H1 (cell line): ENCODE data around the gene MDK. TPM values are rescaled to one million over a fixed set of nuclear protein-coding genes. Genes with fewer than 3 reads are reported as not detected.

Experiments
- CTCF ChIA-PET: fragments of 300-600 bp; sonication (Branson Sonifier 250); formaldehyde crosslinking; loops from one replicate; lab custom pipeline; 2021; ENCODE audit not compliant: partially characterized antibody; lab: Charles Lee
- POLR2A ChIA-PET: fragments of 300-600 bp; sonication (Branson Sonifier 250); formaldehyde crosslinking; loops from one replicate; lab custom pipeline; 2021; ENCODE audit warnings: inconsistent platforms; ENCODE audit not compliant: partially characterized antibody; lab: Charles Lee
- DNase-seq, 2 experiments: peaks; one replicate each; pipeline versions ENCODE4 v3.0.0 to v3.0.0-alpha.2; 2010 to 2022; ENCODE audit warnings: low spot score in 2 of 2, low read depth in 1 of 2, mixed read lengths in 1 of 2
- FAIRE-seq: peaks from 2 replicates; lab custom pipeline; 2011; peaks lifted over from hg19 to GRCh38; lab: Jason Lieb, UNC
- H2AFZ ChIP-seq: 2 replicates; pipeline ENCODE4 v1.8.1; 2012; ENCODE audit warnings: low read length, inconsistent platforms
- H2AK5ac ChIP-seq: 2 replicates; pipeline ENCODE4 v1.6.1; 2013; ENCODE audit warnings: low read depth, low read length
- H2BK120ac ChIP-seq: replicated peaks from 2 replicates; pipeline ENCODE3; 2013; ENCODE audit warnings: low read depth, low read length, inconsistent platforms
- H2BK12ac ChIP-seq: 2 replicates; pipeline ENCODE4 v1.6.1; 2013; ENCODE audit warnings: low read depth, low read length
- H2BK15ac ChIP-seq: 2 replicates; pipeline ENCODE4 v1.6.1; 2013; ENCODE audit warnings: low read length
- H2BK20ac ChIP-seq: 2 replicates; pipeline ENCODE4 v1.6.1; 2013; ENCODE audit warnings: low read length
- H2BK5ac ChIP-seq: 2 replicates; pipeline ENCODE4 v1.6.1; 2013; ENCODE audit warnings: low read depth, low read length
- H3K14ac ChIP-seq: 2 replicates; pipeline ENCODE4 v1.6.1; 2013; ENCODE audit warnings: inconsistent platforms; ENCODE audit not compliant: insufficient read length
- H3K18ac ChIP-seq: 2 replicates; pipeline ENCODE4 v1.6.1; 2013; ENCODE audit warnings: low read length; ENCODE audit errors: extremely low read depth
- H3K23ac ChIP-seq: 2 replicates; pipeline ENCODE4 v1.6.1; 2013; ENCODE audit warnings: inconsistent platforms; ENCODE audit not compliant: insufficient read length
- H3K23me2 ChIP-seq: 2 replicates; pipeline ENCODE4 v1.6.1; 2013; ENCODE audit warnings: low read depth, low read length
- H3K27ac ChIP-seq: 2 replicates; pipeline ENCODE4 v1.6.1; 2011; ENCODE audit warnings: low read depth, low read length, inconsistent platforms
- H3K27me3 ChIP-seq, 4 experiments: replicated peaks in 1 of 4; 1 replicate in 1 of 4; 2 replicates in 3 of 4; pipeline versions ENCODE4 v1.6.1 to v1.8.1; 2011 to 2013; ENCODE audit warnings: low read length in 3 of 4, mild to moderate bottlenecking in 3 of 4, inconsistent platforms in 2 of 4, mixed read lengths in 2 of 4, moderate library complexity in 1 of 4; ENCODE audit not compliant: control insufficient read depth in 3 of 4, insufficient read depth in 3 of 4; ENCODE audit errors: extremely low read depth in 1 of 4
- H3K36me3 ChIP-seq, 4 experiments: 2 replicates each; pipeline versions ENCODE4 v1.6.1 to v1.8.1; 2011 to 2013; ENCODE audit warnings: mild to moderate bottlenecking in 4 of 4, low read length in 3 of 4, moderate library complexity in 2 of 4, control low read depth in 1 of 4, inconsistent platforms in 1 of 4; ENCODE audit not compliant: insufficient read depth in 4 of 4, control insufficient read depth in 2 of 4
- H3K4ac ChIP-seq: replicated peaks from 2 replicates; pipeline ENCODE3; 2013; ENCODE audit warnings: low read length, low read depth, mixed read lengths, inconsistent platforms; ENCODE audit not compliant: insufficient read length
- H3K4me1 ChIP-seq, 4 experiments: replicated peaks in 1 of 4; 1 replicate in 1 of 4; 2 replicates in 3 of 4; pipeline versions ENCODE4 v1.6.1 to v1.8.1; 2011 to 2013; ENCODE audit warnings: low read length in 3 of 4, inconsistent platforms in 2 of 4, mixed read lengths in 1 of 4; ENCODE audit not compliant: insufficient read depth in 4 of 4, control insufficient read depth in 3 of 4
- H3K4me2 ChIP-seq, 2 experiments: 2 replicates each; pipeline versions ENCODE4 v1.6.1 to v1.8.1; 2011 to 2013; ENCODE audit warnings: low read depth in 2 of 2, low read length in 2 of 2, control low read depth in 1 of 2, inconsistent platforms in 1 of 2, mild to moderate bottlenecking in 1 of 2; ENCODE audit not compliant: insufficient read depth in 1 of 2
- H3K4me3 ChIP-seq, 4 experiments: fragments of 200-600, 300-600 bp in 1 of 4; sonication (generic), shearing (Covaris generic), sonication (Bioruptor Twin) in 1 of 4; 2 replicates each; pipeline versions ENCODE4 v1.5.1 to v1.8.1; 2011 to 2016; ENCODE audit warnings: low read length in 4 of 4, low read depth in 3 of 4, control low read depth in 2 of 4, inconsistent platforms in 2 of 4, mild to moderate bottlenecking in 2 of 4, mixed read lengths in 1 of 4, moderate library complexity in 1 of 4; ENCODE audit not compliant: insufficient read depth in 2 of 4; ENCODE audit errors: extremely low read depth in 1 of 4
- H3K56ac ChIP-seq: replicated peaks from 2 replicates; pipeline ENCODE3; 2013; ENCODE audit warnings: low read depth, mild to moderate bottlenecking, mixed read lengths, low read length, inconsistent platforms; ENCODE audit not compliant: insufficient read length
- H3K79me1 ChIP-seq: 2 replicates; pipeline ENCODE4 v1.6.1; 2013; ENCODE audit warnings: low read depth, low read length, control low read depth
- H3K79me2 ChIP-seq, 2 experiments: 2 replicates each; pipeline versions ENCODE4 v1.6.1 to v1.8.1; 2012 to 2013; ENCODE audit warnings: low read length in 2 of 2, mild to moderate bottlenecking in 2 of 2, inconsistent platforms in 1 of 2; ENCODE audit not compliant: insufficient read depth in 2 of 2, control insufficient read depth in 1 of 2
- H3K9ac ChIP-seq, 4 experiments: replicated peaks in 1 of 4; 1 replicate in 1 of 4; 2 replicates in 3 of 4; pipeline versions ENCODE4 v1.6.1 to v1.8.1; 2011 to 2013; ENCODE audit warnings: low read depth in 3 of 4, low read length in 3 of 4, control low read depth in 2 of 4, mild to moderate bottlenecking in 2 of 4, moderate library complexity in 2 of 4, inconsistent platforms in 1 of 4; ENCODE audit errors: extremely low read depth in 1 of 4
- H3K9me3 ChIP-seq, 2 experiments: 2 replicates each; pipeline versions ENCODE4 v1.6.1 to v1.8.1; 2012 to 2013; ENCODE audit warnings: mild to moderate bottlenecking in 2 of 2, moderate library complexity in 2 of 2, control low read depth in 1 of 2, inconsistent platforms in 1 of 2, low read depth in 1 of 2, low read length in 1 of 2, mixed read lengths in 1 of 2; ENCODE audit not compliant: insufficient read depth in 2 of 2
- H4K20me1 ChIP-seq, 2 experiments: replicated peaks in 1 of 2; 2 replicates each; pipeline versions ENCODE3 to v1.8.1; 2011 to 2013; ENCODE audit warnings: inconsistent platforms in 2 of 2, low read length in 2 of 2, mild to moderate bottlenecking in 1 of 2; ENCODE audit not compliant: insufficient read depth in 2 of 2, control insufficient read depth in 1 of 2
- H4K5ac ChIP-seq: 2 replicates; pipeline ENCODE4 v1.6.1; 2013; ENCODE audit warnings: low read length, low read depth, mixed read lengths, inconsistent platforms; ENCODE audit not compliant: insufficient read length
- H4K8ac ChIP-seq: 2 replicates; pipeline ENCODE4 v1.8.0; 2013; ENCODE audit warnings: mild to moderate bottlenecking, moderate library complexity, low read length, inconsistent platforms; ENCODE audit not compliant: insufficient read depth; ENCODE audit errors: extremely low read depth
- H4K91ac ChIP-seq: replicated peaks from 2 replicates; pipeline ENCODE3; 2013; ENCODE audit warnings: low read length, mixed read lengths, inconsistent platforms; ENCODE audit not compliant: insufficient read length
- CBX5 ChIP-seq: fragments of 300-800, 300-1000 bp; sonication (generic); IDR thresholded peaks from 2 replicates; pipeline ENCODE4 v1.7.1; 2016; ENCODE audit warnings: antibody characterized with exemption, low read length, low read depth
- CTCF ChIP-seq, 3 experiments: IDR thresholded peaks; 1 replicate in 2 of 3; 2 replicates in 1 of 3; pipeline versions ENCODE4 v1.5.1 to v1.6.1; 2011; ENCODE audit warnings: low read length in 3 of 3, mild to moderate bottlenecking in 3 of 3, inconsistent platforms in 2 of 3, low read depth in 1 of 3, moderate library complexity in 1 of 3; ENCODE audit not compliant: insufficient read depth in 1 of 3; ENCODE audit errors: control extremely low read depth in 1 of 3
- SIRT6 ChIP-seq: IDR thresholded peaks from one replicate; pipeline ENCODE4 v1.7.1; 2012; ENCODE audit warnings: low read length, inconsistent platforms
- WGBS, 2 experiments: shearing (Covaris generic) in 1 of 2; methylation state at CpG; one replicate each; pipeline versions ENCODE4 v1.1.6 to v1.1.7; 2013 to 2015; ENCODE audit warnings: low lambda C conversion rate in 2 of 2, mixed read lengths in 2 of 2, inconsistent platforms in 1 of 2, low coverage in 1 of 2, missing lambda C conversion rate in 1 of 2; ENCODE audit not compliant: insufficient replicate concordance in 2 of 2, insufficient coverage in 1 of 2, insufficient read length in 1 of 2; ENCODE audit errors: extremely low coverage in 1 of 2, missing lambda C conversion rate in 1 of 2; 5-methylcytosine and 5-hydroxymethylcytosine counted together
- long read RNA-seq, 2 experiments: library from RNA in 1 of 2; library from capped mRNA in 1 of 2; stranded (forward); transcript quantifications; one replicate each; pipeline ENCODE4 v2.0.0, GENCODE V29; 2021; ENCODE audit warnings: inconsistent platforms in 1 of 2
- polyA minus RNA-seq, 3 experiments: library from RNA; depleted of rRNA, polyadenylated mRNA; stranded (reverse); fragments of >200 nt; gene quantifications; 1 replicate in 2 of 3; 2 replicates in 1 of 3; pipeline ENCODE4 v1.2.3, GENCODE V29; 2011
- polyA plus RNA-seq, 7 experiments: library from polyadenylated mRNA; depleted of rRNA in 3 of 7; stranded (reverse) in 5 of 7; unstranded in 2 of 7; fragments of >200 nt in 5 of 7; fragments of 200-250 nt in 2 of 7; gene quantifications; 1 replicate in 5 of 7; 2 replicates in 1 of 7; 4 replicates in 1 of 7; pipeline versions ENCODE4 v1.2.1 to v1.2.3, GENCODE V29; 2011 to 2013; ENCODE audit warnings: missing spikeins in 2 of 7, mixed read lengths in 2 of 7
- total RNA-seq: library from RNA; stranded (reverse); fragmentation: NEBNext Ultra II Directional; extraction: Animal tissue kit (Norgen Biotek cat#: 25700); gene quantifications from 2 replicates; pipeline ENCODE4 v1.2.1, GENCODE V29; 2021

The MDK gene
- total RNA-seq: 309 and 338 TPM in 2 replicates
- polyA plus RNA-seq (2011; rRNA removed): 606 and 948 TPM in 2 replicates
- 870 TPM for polyA plus RNA-seq (2011; cell fraction: cytosol; rRNA removed)
- 559 TPM for polyA plus RNA-seq (2011; cell fraction: nucleus; rRNA removed)
- 605 to 743 TPM (median 671 TPM) in 4 replicates for polyA plus RNA-seq (2012, experiment 1 of 2)
- 841 TPM for polyA plus RNA-seq (2012, experiment 2 of 2)
- polyA plus RNA-seq (2013, experiment 1 of 2): 949 TPM
- polyA plus RNA-seq (2013, experiment 2 of 2): 1,178 TPM
- polyA minus RNA-seq (2011; rRNA and poly(A)+ RNA removed): 84.3 and 125 TPM in 2 replicates
- polyA minus RNA-seq (2011; cell fraction: cytosol; rRNA and poly(A)+ RNA removed): 189 TPM
- 88.1 TPM for polyA minus RNA-seq (2011; cell fraction: nucleus; rRNA and poly(A)+ RNA removed)
- long read RNA-seq, experiment 1, transcript MDK-206 (4 exons, 1,026 nt): minor isoform, 34 of 216 reads
- long read RNA-seq, experiment 1, transcript MDK-203 (5 exons, 828 nt): major isoform, 96 of 216 reads
- long read RNA-seq, experiment 1, transcript MDK-205 (5 exons, 1,166 nt): minor isoform, 8 of 216 reads
- long read RNA-seq, experiment 1, partial matches to known transcripts: 64 of 216 reads
- long read RNA-seq, experiment 1, other reads (novel, unspliced or antisense): 9 of 216 reads
- long read RNA-seq, experiment 2, transcript MDK-203 (5 exons, 828 nt): major isoform, 131 of 213 reads
- long read RNA-seq, experiment 2, transcript MDK-206 (4 exons, 1,026 nt): minor isoform, 44 of 213 reads
- long read RNA-seq, experiment 2, transcript MDK-205 (5 exons, 1,166 nt): minor isoform, 22 of 213 reads
- long read RNA-seq, experiment 2, partial matches to known transcripts: 7 of 213 reads
- long read RNA-seq, experiment 2, other reads (novel, unspliced or antisense): 5 of 213 reads

GRCh38 chr11:46381048-46381818 is at the start of gene MDK:
Gene MDK (plus strand): TSS chr11:46381669. CDS start chr11:46382058, 389 bp downstream.
- peak within 1 kb of the TSS; percentile 69 to 94 for H3K4me2 ChIP-seq
- H3K79me2 ChIP-seq: no peaks in the 10 kb centered on the region; a peak in 1 of 4 replicates
- H3K36me3 ChIP-seq: peaks cover 0 to 20% (median 2%) of the 10 kb centered on the region in 4 experiments; a peak in 4 of 8 replicates
- ChIA-PET CTCF (interaction anchor here (1.0 to 44.5 kb wide), 3 partner anchors 8 to 39 kb away, joined by 3 to 1004 read pairs (median 24); partner anchors contain the start of gene DGKZ), POLR2A (interaction anchor here (0.5 to 3.8 kb wide), 20 partner anchors 9 to 315 kb away, joined by 3 to 35 read pairs (median 4); partner anchors contain the start of genes AMBRA1 and CHRM4)
- H2AK5ac ChIP-seq: no peak within 1 kb of the TSS
- H3K79me1 ChIP-seq: no peaks in the 10 kb centered on the region
- WGBS, 2 experiments: 1% methylated on average over 23 of the region's 96 CpGs; no CpG with 5 or more reads in 1 of the 2 experiments
- peaks cover 15 to 20% of the 10 kb centered on the region in 2 experiments for H4K20me1 ChIP-seq
- H3K27ac ChIP-seq: peak within 1 kb of the TSS; percentile 88
- H3K56ac ChIP-seq: peak within 1 kb of the TSS; percentile 79
- no peaks in the 10 kb centered on the region for H3K9me3 ChIP-seq
- no peak within 1 kb of the TSS; the same call in 1 of the 2 replicates for H2BK12ac ChIP-seq
- peaks cover 0 to 16% (median 13%) of the 10 kb centered on the region in 4 experiments; a peak in 6 of 7 replicates for H3K4me1 ChIP-seq
- H2BK5ac ChIP-seq: peak within 1 kb of the TSS; percentile 61; the same call in 1 of the 2 replicates
- peak within 1 kb of the TSS; percentile 89 for H4K91ac ChIP-seq
- peak within 1 kb of the TSS; percentile 93 for H3K18ac ChIP-seq
- peak within 1 kb of the TSS; percentile 46; the same call in 1 of the 2 replicates for H2BK15ac ChIP-seq
- peak within 1 kb of the TSS; percentile 71 to 95 (median 82) for H3K4me3 ChIP-seq
- 0 out of 2 replicates have a peak within 1 kb of the TSS, but pooled peaks have one; percentile 32 for H2BK20ac ChIP-seq
- H3K9ac ChIP-seq: peak within 1 kb of the TSS; percentile 60 to 95 (median 82)
- no peak within 1 kb of the TSS for H3K14ac ChIP-seq
- H4K8ac ChIP-seq: peak within 1 kb of the TSS; percentile 98
- peak within 1 kb of the TSS; percentile 71 for H3K4ac ChIP-seq
- peak within 1 kb of the TSS; percentile 78 for H2BK120ac ChIP-seq
- peak within 1 kb of the TSS; percentile 94 for H4K5ac ChIP-seq
- H3K27me3 ChIP-seq: no peaks in the 10 kb centered on the region
- DNase-seq (peak in 1 of 2 experiments; percentile 83), FAIRE-seq (no peak)
- H3K23me2 ChIP-seq: peaks cover 9% of the 10 kb centered on the region; the same call in 1 of the 2 replicates
- H2AFZ ChIP-seq: no peak within 1 kb of the TSS
- no peak within 1 kb of the TSS for H3K23ac ChIP-seq
- TF ChIP-seq CTCF (IDR thresholded peaks at IDR 0.05; ENCODE audit: control extremely low read depth in 1 of 3, insufficient read depth in 1 of 3, low read depth in 1 of 3, low read length in 3 of 3): 0 out of 4 replicates have a peak, but pooled peaks of 1 of the 3 experiments have one; percentile 4
- TF ChIP-seq SIRT6: no peak
- no peak for TF ChIP-seq CBX5
